Lower lobe of right lung (tissue), 2 donors: ENCODE results near the gene BMF. TPM values are rescaled to one million over a fixed set of nuclear protein-coding genes. Genes with fewer than 3 reads are reported as not detected.

Experiments
- ATAC-seq, 2 donors: fragments of 200-7000 bp; cut with Tn5 transposase; one replicate each; pipeline ENCODE4 v1.9.1; 2020 to 2022; ENCODE audit warnings: mild to moderate bottlenecking in 2 of 2, moderate library complexity in 2 of 2
- DNase-seq: peaks from one replicate; pipeline ENCODE4 v3.0.0-alpha.2; 2020
- H3K27ac ChIP-seq: fragments of 200-600 bp; one replicate; pipeline ENCODE4 v1.8.0; 2022
- H3K27me3 ChIP-seq: fragments of 200-600 bp; one replicate; pipeline ENCODE4 v1.8.0; 2022; ENCODE audit warnings: low read depth
- H3K36me3 ChIP-seq: fragments of 200-600 bp; one replicate; pipeline ENCODE4 v1.8.0; 2022; ENCODE audit warnings: mild to moderate bottlenecking
- H3K4me1 ChIP-seq: fragments of 200-600 bp; one replicate; pipeline ENCODE4 v1.8.0; 2022
- H3K4me3 ChIP-seq: fragments of 200-600 bp; one replicate; pipeline ENCODE4 v1.8.0; 2022; ENCODE audit warnings: mild to moderate bottlenecking
- H3K9me3 ChIP-seq: fragments of 200-600 bp; one replicate; pipeline ENCODE4 v1.8.0; 2022
- intact Hi-C: fragments of 100-400 bp; cut with DNase I; formaldehyde crosslinking; loops from one replicate; pipeline ENCODE4 v1.11.0; 2022
- total RNA-seq: library from RNA; stranded (reverse); fragmentation: NEBNext Ultra II Directional; extraction: Animal tissue kit (Norgen Biotek cat#: 25700); gene quantifications from one replicate; pipeline ENCODE4 v1.2.1, GENCODE V29; 2021
- TF ChIP-seq, protein P1 (sequence below): fragments of 200-600 bp; IDR thresholded peaks from one replicate; pipeline ENCODE4 v1.8.0; 2022; ENCODE audit warnings: antibody characterized with exemption, mild to moderate bottlenecking
- donor health status: DM: no; HTN: yes; CAD: no; lungs with severe emphysema.

Gene BMF
- total RNA-seq, 1 donor from 2014 or later, result 17.2 TPM

DNA sequence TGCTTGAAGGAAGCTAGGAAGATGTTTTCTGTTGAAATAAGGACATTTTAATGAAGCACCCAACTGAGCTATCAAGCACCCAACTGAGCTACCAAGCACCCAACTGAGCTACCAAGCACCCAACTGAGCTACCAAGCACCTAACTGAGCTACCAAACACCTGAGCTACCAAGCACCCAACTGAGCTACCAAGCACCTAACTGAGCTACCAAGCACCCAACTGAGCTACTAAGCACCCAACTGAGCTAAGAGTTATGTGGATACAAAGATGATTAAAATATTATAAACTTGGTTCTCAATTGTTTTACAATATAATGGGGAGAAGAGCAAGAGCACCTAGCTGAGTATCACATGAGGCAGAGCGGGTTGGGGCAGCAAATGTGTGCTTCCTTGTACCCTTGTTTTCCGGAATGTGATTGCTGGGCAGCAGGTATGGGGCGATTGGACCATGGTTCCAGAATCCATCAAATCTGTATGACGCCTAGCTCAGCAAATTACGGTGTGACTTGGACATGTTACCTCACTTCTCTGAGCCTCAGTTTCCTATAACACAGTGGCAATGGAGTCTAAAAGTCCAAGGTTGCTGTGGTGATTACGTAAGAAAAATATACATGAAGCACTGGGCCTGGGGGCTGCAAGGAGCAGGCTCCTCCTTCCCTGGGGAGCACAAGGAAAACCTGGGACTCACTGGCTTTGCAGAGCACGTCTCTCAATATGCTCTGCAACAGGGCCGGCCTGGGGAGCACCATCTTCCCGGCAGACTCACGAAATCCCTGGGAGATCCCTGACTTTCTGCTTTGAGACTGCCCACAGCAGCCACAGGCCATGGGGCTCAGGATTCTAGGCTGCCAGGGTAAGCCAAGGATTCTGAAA is 11.3 kb downstream of the BMF start:
- ATAC-seq (no peak), DNase-seq (no peak)
- no peaks in the 10 kb centered on the region for H3K27me3 ChIP-seq
- no peak overlapping the region for H3K4me3 ChIP-seq
- intact Hi-C loops, result no loop called here
- H3K4me1 ChIP-seq, result peaks cover 100% of the 10 kb centered on the region
- H3K9me3 ChIP-seq, result no peaks in the 10 kb centered on the region
- no peaks in the 10 kb centered on the region for H3K36me3 ChIP-seq
- TF ChIP-seq, protein P1, sequence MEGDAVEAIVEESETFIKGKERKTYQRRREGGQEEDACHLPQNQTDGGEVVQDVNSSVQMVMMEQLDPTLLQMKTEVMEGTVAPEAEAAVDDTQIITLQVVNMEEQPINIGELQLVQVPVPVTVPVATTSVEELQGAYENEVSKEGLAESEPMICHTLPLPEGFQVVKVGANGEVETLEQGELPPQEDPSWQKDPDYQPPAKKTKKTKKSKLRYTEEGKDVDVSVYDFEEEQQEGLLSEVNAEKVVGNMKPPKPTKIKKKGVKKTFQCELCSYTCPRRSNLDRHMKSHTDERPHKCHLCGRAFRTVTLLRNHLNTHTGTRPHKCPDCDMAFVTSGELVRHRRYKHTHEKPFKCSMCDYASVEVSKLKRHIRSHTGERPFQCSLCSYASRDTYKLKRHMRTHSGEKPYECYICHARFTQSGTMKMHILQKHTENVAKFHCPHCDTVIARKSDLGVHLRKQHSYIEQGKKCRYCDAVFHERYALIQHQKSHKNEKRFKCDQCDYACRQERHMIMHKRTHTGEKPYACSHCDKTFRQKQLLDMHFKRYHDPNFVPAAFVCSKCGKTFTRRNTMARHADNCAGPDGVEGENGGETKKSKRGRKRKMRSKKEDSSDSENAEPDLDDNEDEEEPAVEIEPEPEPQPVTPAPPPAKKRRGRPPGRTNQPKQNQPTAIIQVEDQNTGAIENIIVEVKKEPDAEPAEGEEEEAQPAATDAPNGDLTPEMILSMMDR, result no peak
- H3K27ac ChIP-seq, result peak overlapping the region; percentile 87

DNA sequence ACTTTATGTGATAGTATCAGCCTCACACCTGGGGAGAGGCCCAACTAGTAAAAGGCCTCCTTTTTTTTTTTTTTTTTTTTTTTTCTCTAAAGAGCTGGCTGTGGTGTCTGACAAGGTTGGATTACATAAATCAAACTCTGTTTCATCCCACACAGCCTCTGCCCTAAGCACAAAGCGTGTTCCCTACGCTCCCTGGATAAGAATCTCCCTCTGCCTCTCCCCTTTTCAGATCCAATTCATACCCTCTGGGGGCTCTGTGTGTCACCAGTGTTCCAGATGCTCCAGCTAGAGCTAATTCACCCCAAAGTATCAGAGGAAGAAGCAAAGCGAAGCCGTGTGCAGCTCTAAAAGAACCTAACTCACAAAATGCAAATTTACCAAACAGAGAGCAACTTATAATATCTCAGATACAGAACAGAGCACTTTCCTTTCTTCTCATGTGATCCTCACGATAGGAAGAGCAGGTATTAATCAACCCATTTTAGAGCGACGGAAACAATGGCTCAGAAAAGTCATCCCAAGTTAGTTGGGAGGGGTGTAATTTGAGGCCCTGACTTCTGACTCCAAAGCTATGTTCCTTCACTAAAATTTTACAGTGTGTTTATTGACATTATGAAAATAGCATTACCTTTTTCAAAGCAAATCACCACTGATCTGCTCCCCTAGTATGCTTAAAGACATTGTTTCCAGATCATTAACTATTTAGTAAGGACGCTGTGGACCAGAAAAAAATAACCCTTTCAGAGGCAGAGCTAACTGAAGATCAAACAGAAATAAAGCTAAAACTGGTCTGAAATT is 12.4 kb downstream of the BMF start:
- no peak for DNase-seq

DNA sequence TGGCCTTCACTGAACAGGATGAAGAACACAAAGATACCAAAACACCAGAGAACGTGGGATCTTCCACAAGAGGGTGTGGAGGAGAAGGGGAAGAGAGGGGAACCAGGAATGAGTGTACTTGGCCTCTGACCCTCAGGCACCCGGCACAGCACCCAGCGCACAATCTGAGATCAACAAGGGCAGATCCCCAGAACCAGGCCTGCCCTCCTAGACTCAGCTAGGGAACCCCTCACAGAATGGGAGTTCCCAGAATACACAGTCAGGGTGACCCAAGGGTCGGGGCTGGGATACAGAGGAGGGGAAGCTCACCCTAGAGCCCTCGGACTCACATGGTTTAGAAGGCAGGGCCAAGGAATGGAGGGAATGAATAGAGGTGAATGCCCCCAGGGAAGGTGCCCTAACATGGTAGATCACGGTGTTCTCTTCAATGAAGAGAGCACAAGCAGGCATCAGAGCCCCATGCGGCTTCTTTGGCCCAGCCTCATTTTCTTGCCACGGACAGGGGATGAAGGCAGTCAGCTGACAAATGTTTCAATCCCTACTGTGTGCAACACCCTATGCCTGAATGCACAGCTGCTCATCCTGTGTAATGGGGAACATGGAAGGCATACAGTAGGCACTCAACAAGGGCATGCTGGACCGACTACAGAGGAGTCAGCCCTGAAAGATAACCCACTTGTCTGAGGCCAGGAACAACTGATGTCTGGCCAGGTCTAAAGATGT is 13.1 kb downstream of the BMF start:
- DNase-seq, result no peak
- H3K36me3 ChIP-seq, result peaks cover 15% of the 10 kb centered on the region
- H3K27ac ChIP-seq, result peak overlapping the region; percentile 9
- TF ChIP-seq, protein P1, result no peak
- no peaks in the 10 kb centered on the region for H3K9me3 ChIP-seq
- intact Hi-C loops, result no loop called here
- H3K4me3 ChIP-seq, result no peak overlapping the region
- H3K4me1 ChIP-seq, result peaks cover 95% of the 10 kb centered on the region
- no peak for ATAC-seq
- H3K27me3 ChIP-seq, result no peaks in the 10 kb centered on the region

More for the DNA sequence above, 12.4 kb downstream of the BMF start:
- H3K4me3 ChIP-seq, result no peak overlapping the region
- H3K27me3 ChIP-seq, result no peaks in the 10 kb centered on the region
- H3K4me1 ChIP-seq, result peaks cover 100% of the 10 kb centered on the region
- no peak for ATAC-seq
- intact Hi-C loops, result no loop called here
- peaks cover 7% of the 10 kb centered on the region for H3K36me3 ChIP-seq
- no peaks in the 10 kb centered on the region for H3K9me3 ChIP-seq
- TF ChIP-seq, protein P1, result no peak
- H3K27ac ChIP-seq, result peak overlapping the region; percentile 87

DNA sequence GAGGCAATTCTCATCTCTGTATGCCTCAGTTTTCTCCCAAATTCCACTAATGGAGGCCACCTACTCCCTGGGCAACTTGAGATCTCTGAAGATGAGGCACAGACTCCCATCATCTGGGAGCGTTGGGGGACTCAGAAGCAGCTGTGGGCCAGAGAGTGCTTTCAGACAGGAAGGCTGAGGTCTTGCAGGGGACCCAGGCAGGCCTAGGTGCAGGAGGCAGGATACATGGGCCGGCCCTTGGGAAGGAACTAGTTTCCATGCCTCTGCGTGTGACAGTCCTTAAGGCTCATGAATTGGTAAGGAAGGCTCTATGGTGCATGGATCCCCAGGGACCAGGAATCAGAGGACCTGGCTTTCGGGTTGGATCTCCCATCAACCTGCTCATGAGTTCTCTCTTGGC is 14.5 kb downstream of the BMF start:
- DNase-seq (no peak), ATAC-seq (no peak)
- H3K27me3 ChIP-seq, result no peaks in the 10 kb centered on the region
- intact Hi-C loops, result no loop called here
- H3K36me3 ChIP-seq, result peaks cover 25% of the 10 kb centered on the region
- H3K4me3 ChIP-seq, result no peak overlapping the region
- H3K4me1 ChIP-seq, result peaks cover 83% of the 10 kb centered on the region
- TF ChIP-seq, protein P1, result no peak
- H3K27ac ChIP-seq, result peak overlapping the region; percentile 9
- H3K9me3 ChIP-seq, result no peaks in the 10 kb centered on the region
